ENCODE results near the gene DISC1. TPM values are rescaled to one million over a fixed set of nuclear protein-coding genes. Genes with fewer than 3 reads are reported as not detected.

DISC1 gene
- total RNA-seq, 1 experiment from 2014 or later = 2.1 TPM

- intact Hi-C loops (cut with micrococcal nuclease) = no loop called here
- ChIA-PET POLR2A (interaction anchor here (0.5 kb wide), 1 partner anchor 23 kb away, joined by 3 read pairs; no protein-coding TSS in a partner anchor), CTCF (interaction anchor here (0.6 to 4.8 kb wide), 3 partner anchors 8 to 1693 kb away, joined by 3 to 28 read pairs (median 4); no protein-coding TSS in a partner anchor)
- TF ChIP-seq CTCF (IDR thresholded peaks at IDR 0.05; ENCODE audit: unreplicated experiment) = no peak
- peak; percentile 33 for DNase-seq (ENCODE audit: unreplicated experiment)
- H3K27ac Mint-ChIP-seq (ENCODE audit: low read depth, unreplicated experiment) = no peak overlapping the region
- no peak overlapping the region for H3K4me3 Mint-ChIP-seq (ENCODE audit: unreplicated experiment)
- H3K36me3 Mint-ChIP-seq (ENCODE audit: insufficient read depth, unreplicated experiment) = no peaks in the 10 kb centered on the region
- no peaks in the 10 kb centered on the region for H3K4me1 Mint-ChIP-seq (ENCODE audit: insufficient read depth, unreplicated experiment)
- H3K27me3 Mint-ChIP-seq (ENCODE audit: insufficient read depth, unreplicated experiment) = no peaks in the 10 kb centered on the region
- H3K9me3 Mint-ChIP-seq (ENCODE audit: unreplicated experiment) = peaks cover 18% of the 10 kb centered on the region
- no TSS peak for BruUV-seq (replicated peaks)
Observed at GRCh38 chr1:231748760-231749415, 122.3 kb downstream of the DISC1 start.

GRCh38 chr1:231750296-231750695 is 123.7 kb downstream of the DISC1 start:
- CTCF ChIA-PET = interaction anchor here (0.6 to 1.3 kb wide), 3 partner anchors 18 to 361 kb away, joined by 3 to 4 read pairs (median 3); no protein-coding TSS in a partner anchor
- peaks cover 20% of the 10 kb centered on the region for H3K9me3 Mint-ChIP-seq (ENCODE audit: unreplicated experiment)
- H3K27ac Mint-ChIP-seq (ENCODE audit: low read depth, unreplicated experiment) = no peak overlapping the region
- no peaks in the 10 kb centered on the region for H3K4me1 Mint-ChIP-seq (ENCODE audit: insufficient read depth, unreplicated experiment)
- no peak for TF ChIP-seq CTCF (IDR thresholded peaks at IDR 0.05; ENCODE audit: unreplicated experiment)
- no peak overlapping the region for H3K4me3 Mint-ChIP-seq (ENCODE audit: unreplicated experiment)
- POLR2A ChIA-PET = interaction anchor here (0.7 kb wide), 1 partner anchor 12 kb away, joined by 3 read pairs; no protein-coding TSS in a partner anchor
- intact Hi-C loops (cut with micrococcal nuclease) = loop anchor here (10.0 kb wide), 2 partner anchors 285 to 475 kb away; no protein-coding TSS in a partner anchor
- no peak for DNase-seq (ENCODE audit: unreplicated experiment)
- no TSS peak for BruUV-seq (replicated peaks)
- no peaks in the 10 kb centered on the region for H3K27me3 Mint-ChIP-seq (ENCODE audit: insufficient read depth, unreplicated experiment)
- H3K36me3 Mint-ChIP-seq (ENCODE audit: insufficient read depth, unreplicated experiment) = no peaks in the 10 kb centered on the region

DNA sequence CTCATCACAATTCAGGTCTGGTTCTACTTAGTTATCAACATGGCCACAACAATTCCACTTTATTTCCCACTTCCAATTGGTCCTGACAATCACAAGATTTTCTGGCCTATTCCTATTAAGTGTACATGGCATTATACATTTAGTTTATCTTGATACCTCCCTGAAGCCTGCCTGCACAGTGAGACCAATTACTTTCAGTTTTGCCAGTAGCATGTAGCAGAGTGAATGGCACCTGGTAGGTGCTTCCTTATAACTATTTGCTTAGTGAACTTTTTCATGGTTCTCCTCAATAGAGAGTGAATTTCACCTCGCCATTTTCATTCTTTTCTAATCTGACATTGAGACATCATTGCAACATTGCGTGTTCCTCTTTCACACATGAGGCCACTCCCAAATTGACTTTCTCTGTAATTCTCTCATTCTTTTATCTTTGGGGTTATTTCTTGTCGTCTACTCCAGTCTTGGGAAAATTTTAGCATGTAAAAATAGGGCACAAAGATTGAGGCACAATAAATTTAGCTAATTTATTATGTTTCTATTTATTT is 124.3 kb downstream of the DISC1 start:
- ChIA-PET CTCF (interaction anchor here (0.6 to 1.3 kb wide), 3 partner anchors 9 to 471 kb away, joined by 3 to 4 read pairs (median 4); no protein-coding TSS in a partner anchor), POLR2A (no interaction called here)
- Mint-ChIP-seq H3K27me3 (ENCODE audit: insufficient read depth, unreplicated experiment) (no peaks in the 10 kb centered on the region), H3K36me3 (ENCODE audit: insufficient read depth, unreplicated experiment) (no peaks in the 10 kb centered on the region), H3K27ac (ENCODE audit: low read depth, unreplicated experiment) (no peak overlapping the region), H3K9me3 (ENCODE audit: unreplicated experiment) (peaks cover 20% of the 10 kb centered on the region), H3K4me3 (ENCODE audit: unreplicated experiment) (no peak overlapping the region), H3K4me1 (ENCODE audit: insufficient read depth, unreplicated experiment) (no peaks in the 10 kb centered on the region)
- no peak for TF ChIP-seq CTCF (IDR thresholded peaks at IDR 0.05; ENCODE audit: unreplicated experiment)
- BruUV-seq (replicated peaks) = no TSS peak
- no peak for DNase-seq (ENCODE audit: unreplicated experiment)
- intact Hi-C loops (cut with micrococcal nuclease) = loop anchor here (10.0 kb wide), 2 partner anchors 284 to 474 kb away; no protein-coding TSS in a partner anchor

GRCh38 chr1:231751415-231751814 is 124.8 kb downstream of the DISC1 start:
- intact Hi-C loops (cut with micrococcal nuclease) = loop anchor here (10.0 kb wide), 2 partner anchors 283 to 473 kb away; no protein-coding TSS in a partner anchor
- CTCF ChIA-PET = interaction anchor here (0.6 to 1.1 kb wide), 2 partner anchors 10 to 470 kb away, joined by 3 to 4 read pairs; no protein-coding TSS in a partner anchor
- BruUV-seq (replicated peaks) = no TSS peak
- no peak for TF ChIP-seq CTCF (IDR thresholded peaks at IDR 0.05; ENCODE audit: unreplicated experiment)
- Mint-ChIP-seq H3K9me3 (ENCODE audit: unreplicated experiment) (peaks cover 20% of the 10 kb centered on the region), H3K27me3 (ENCODE audit: insufficient read depth, unreplicated experiment) (no peaks in the 10 kb centered on the region), H3K27ac (ENCODE audit: low read depth, unreplicated experiment) (no peak overlapping the region), H3K36me3 (ENCODE audit: insufficient read depth, unreplicated experiment) (no peaks in the 10 kb centered on the region), H3K4me3 (ENCODE audit: unreplicated experiment) (no peak overlapping the region), H3K4me1 (ENCODE audit: insufficient read depth, unreplicated experiment) (no peaks in the 10 kb centered on the region)
- DNase-seq (ENCODE audit: unreplicated experiment) = no peak
- POLR2A ChIA-PET = no interaction called here

Measured in MCF 10A (cell line).